A549 (cell line): ENCODE data around the gene HRH2.

Experiments used
- CEBPB ChIP-seq, 2 experiments: fragments of >200 bp in 1 of 2; sonication (Bioruptor Twin) in 1 of 2; formaldehyde crosslinking in 1 of 2; IDR thresholded peaks; 2 replicates each; pipeline ENCODE4 v1.6.1; 2012 to 2016
- EHMT2 ChIP-seq: fragments of 200-600 bp; sonication (generic); IDR thresholded peaks from 2 replicates; pipeline ENCODE4 v1.6.1; 2016; ENCODE audit warnings: antibody characterized with exemption, low read depth, mild to moderate bottlenecking, moderate library complexity
- HOXA7 ChIP-seq: fragments of 250-450 bp; sonication (Bioruptor Pico); IDR thresholded peaks from 2 replicates; pipeline ENCODE4 v1.5.0; 2020; ENCODE audit warnings: mild to moderate bottlenecking, moderate library complexity
- HOXB5 ChIP-seq: fragments of 250-450 bp; sonication (Bioruptor Pico); IDR thresholded peaks from 2 replicates; pipeline ENCODE4 v1.5.0; 2020; ENCODE audit warnings: mild to moderate bottlenecking, moderate library complexity
- MAFK ChIP-seq: fragments of 450-650 bp; IDR thresholded peaks from 2 replicates; pipeline ENCODE4 v1.6.1; 2014; ENCODE audit not compliant: partially characterized antibody
- POLR2A ChIP-seq: IDR thresholded peaks from 2 replicates; pipeline ENCODE4 v1.6.1; 2012; ENCODE audit warnings: mild to moderate bottlenecking, low read length
- RFX5 ChIP-seq: fragments of 450-650 bp; IDR thresholded peaks from 2 replicates; pipeline ENCODE4 v1.7.1; 2014; ENCODE audit warnings: antibody characterized with exemption, mild to moderate bottlenecking, moderate library complexity
- SMC3 ChIP-seq: fragments of >200 bp; sonication (Bioruptor Twin); formaldehyde crosslinking; IDR thresholded peaks from 3 replicates; pipeline ENCODE4 v1.6.1; 2018; ENCODE audit warnings: inconsistent platforms
- TF ChIP-seq, protein P1 (sequence below): fragments of >200 bp; sonication (Bioruptor Twin); formaldehyde crosslinking; IDR thresholded peaks from 3 replicates; pipeline ENCODE4 v1.5.1; 2016

DNA sequence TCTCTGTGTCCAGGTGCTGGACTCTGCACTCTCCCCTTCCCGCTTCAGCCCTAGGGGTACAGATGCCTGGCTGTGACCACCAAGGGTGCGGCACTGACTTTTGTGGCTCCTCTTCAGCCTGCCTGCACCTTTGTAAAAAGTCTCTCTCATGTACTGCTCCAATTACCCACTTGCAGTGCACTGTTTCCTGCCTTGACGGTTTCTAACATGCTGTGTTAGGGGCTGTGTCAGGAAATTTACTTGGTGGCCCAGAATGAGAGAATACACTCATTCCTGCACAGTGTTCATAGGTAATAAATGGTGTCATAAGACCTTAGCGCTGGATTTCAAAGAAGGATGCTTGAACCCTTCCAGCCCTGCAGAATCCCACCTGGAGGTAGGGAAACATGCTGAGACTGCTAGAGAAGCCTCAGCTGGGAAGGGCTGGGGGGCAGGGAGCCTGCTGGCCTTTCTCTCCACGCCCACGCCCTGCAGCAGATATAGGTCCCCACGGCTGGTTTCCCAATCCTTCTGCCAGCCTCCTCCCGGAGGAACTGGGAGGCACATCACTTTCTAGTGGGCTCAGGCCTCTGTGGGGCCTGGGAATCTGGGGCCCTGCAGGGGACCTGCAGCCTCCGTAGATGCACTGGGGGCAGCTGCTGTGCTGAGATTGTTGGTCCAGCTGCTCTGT lies 17.6 kb upstream of the HRH2 start:
- TF ChIP-seq, protein P1, sequence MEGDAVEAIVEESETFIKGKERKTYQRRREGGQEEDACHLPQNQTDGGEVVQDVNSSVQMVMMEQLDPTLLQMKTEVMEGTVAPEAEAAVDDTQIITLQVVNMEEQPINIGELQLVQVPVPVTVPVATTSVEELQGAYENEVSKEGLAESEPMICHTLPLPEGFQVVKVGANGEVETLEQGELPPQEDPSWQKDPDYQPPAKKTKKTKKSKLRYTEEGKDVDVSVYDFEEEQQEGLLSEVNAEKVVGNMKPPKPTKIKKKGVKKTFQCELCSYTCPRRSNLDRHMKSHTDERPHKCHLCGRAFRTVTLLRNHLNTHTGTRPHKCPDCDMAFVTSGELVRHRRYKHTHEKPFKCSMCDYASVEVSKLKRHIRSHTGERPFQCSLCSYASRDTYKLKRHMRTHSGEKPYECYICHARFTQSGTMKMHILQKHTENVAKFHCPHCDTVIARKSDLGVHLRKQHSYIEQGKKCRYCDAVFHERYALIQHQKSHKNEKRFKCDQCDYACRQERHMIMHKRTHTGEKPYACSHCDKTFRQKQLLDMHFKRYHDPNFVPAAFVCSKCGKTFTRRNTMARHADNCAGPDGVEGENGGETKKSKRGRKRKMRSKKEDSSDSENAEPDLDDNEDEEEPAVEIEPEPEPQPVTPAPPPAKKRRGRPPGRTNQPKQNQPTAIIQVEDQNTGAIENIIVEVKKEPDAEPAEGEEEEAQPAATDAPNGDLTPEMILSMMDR: no peak
- TF ChIP-seq MAFK (no peak), POLR2A (no peak), SMC3 (no peak), EHMT2 (no peak), HOXA7 (CRISPR knock-in tag) (no peak), RFX5 (no peak), CEBPB (IDR thresholded peaks at IDR 0.05) (no peak), HOXB5 (no peak)
